Mucosa of gallbladder (tissue), 1 donor: Measurements from ENCODE around the gene SCAMP2. TPM values are rescaled to one million over a fixed set of nuclear protein-coding genes. Genes with fewer than 3 reads are reported as not detected.

Source experiments
- DNase-seq: peaks from one replicate; pipeline ENCODE4 v3.0.0-alpha.2; 2020; ENCODE audit warnings: low spot score
- total RNA-seq: library from RNA; stranded (reverse); gene quantifications from one replicate; pipeline ENCODE4 v1.2.1, GENCODE V29; 2021
- donor health status: DM: no; HTN: no; CAD: no.

SCAMP2 gene
- total RNA-seq, 1 donor from 2014 or later = 110 TPM

- DNase-seq = no peak
Observed at GRCh38 chr15:74858369-74858740, 14.8 kb downstream of the SCAMP2 start.

- no peak for DNase-seq
Observed at GRCh38 chr15:74857671-74858368, 15.3 kb downstream of the SCAMP2 start.

- DNase-seq = peak; percentile 31
Observed at GRCh38 chr15:74857082-74857655, 16.0 kb downstream of the SCAMP2 start.

GRCh38 chr15:74856537-74856936 lies 16.6 kb downstream of the SCAMP2 start:
- DNase-seq = no peak

- DNase-seq = no peak
Observed at GRCh38 chr15:74855857-74856256, 17.3 kb downstream of the SCAMP2 start.

GRCh38 chr15:74854453-74855022 lies 18.6 kb downstream of the SCAMP2 start:
- no peak for DNase-seq

- DNase-seq = no peak
Observed at GRCh38 chr15:74851960-74852359, 21.2 kb downstream of the SCAMP2 start.

- peak; percentile 30 for DNase-seq
Observed at GRCh38 chr15:74850393-74850792, 22.8 kb downstream of the SCAMP2 start.

- no peak for DNase-seq
Observed at GRCh38 chr15:74847432-74847831, 25.7 kb downstream of the SCAMP2 start.

- no peak for DNase-seq
Observed at GRCh38 chr15:74845581-74845980, 27.6 kb downstream of the SCAMP2 start.

GRCh38 chr15:74845208-74845568 lies 28.0 kb downstream of the SCAMP2 start:
- no peak for DNase-seq

- DNase-seq = no peak
Observed at GRCh38 chr15:74844319-74845207, 28.6 kb downstream of the SCAMP2 start.

GRCh38 chr15:74843891-74844299 lies 29.3 kb downstream of the SCAMP2 start:
- no peak for DNase-seq

GRCh38 chr15:74843445-74843828 lies 29.7 kb downstream of the SCAMP2 start:
- DNase-seq = no peak

- DNase-seq = peak; percentile 91
Observed at GRCh38 chr15:74842581-74843444, 30.4 kb downstream of the SCAMP2 start, which contains the start of gene ULK3. Gene ULK3, minus strand, starts transcription at chr15:74843156. Its CDS starts 51 bp downstream, at chr15:74843105.

- no peak for DNase-seq
Observed at GRCh38 chr15:74841891-74842373, 31.2 kb downstream of the SCAMP2 start.

GRCh38 chr15:74840851-74841775 lies 32.1 kb downstream of the SCAMP2 start:
- DNase-seq = no peak

GRCh38 chr15:74839526-74840395 lies 33.4 kb downstream of the SCAMP2 start:
- DNase-seq = no peak
